A673 (cell line): Measurements from ENCODE around the gene EHMT1.

ENCODE experiments used
- EZH2 ChIP-seq: fragments of 200-600 bp; sonication (generic); IDR thresholded peaks from 2 replicates; pipeline ENCODE4 v1.6.1; 2017; ENCODE audit warnings: borderline replicate concordance, low read depth, mild to moderate bottlenecking, mixed read lengths, antibody characterized with exemption, low read length; ENCODE audit not compliant: poor library complexity, severe bottlenecking
- TF ChIP-seq, protein P1 (sequence below): fragments of 300-800, 200-600 bp; sonication (generic); conservative IDR thresholded peaks from 2 replicates; pipeline ENCODE4 v1.5.1; 2017; ENCODE audit warnings: low read depth, mild to moderate bottlenecking, antibody characterized with exemption, low read length, moderate library complexity, mixed read lengths

DNA sequence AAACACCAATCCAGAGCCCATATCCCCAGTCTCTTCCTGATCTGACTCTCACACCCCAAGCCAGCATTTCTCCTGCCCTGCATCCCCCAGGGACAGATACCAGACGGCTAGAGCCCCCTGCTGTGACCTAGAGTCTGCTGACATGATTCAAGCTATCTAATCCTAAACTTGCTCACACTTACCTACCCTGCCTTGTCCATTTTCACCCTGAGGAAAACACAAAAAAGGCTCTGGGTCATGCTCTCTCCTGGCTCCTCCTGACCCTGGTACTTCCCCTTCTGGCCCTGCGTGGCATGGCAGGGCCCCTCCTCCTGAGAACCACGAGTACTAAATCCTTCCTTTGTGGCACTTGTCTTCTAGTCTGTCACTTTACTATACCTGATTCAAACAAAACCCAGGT, 16.1 kb upstream of the EHMT1 start:
- no peak for TF ChIP-seq EZH2
- TF ChIP-seq, protein P1, sequence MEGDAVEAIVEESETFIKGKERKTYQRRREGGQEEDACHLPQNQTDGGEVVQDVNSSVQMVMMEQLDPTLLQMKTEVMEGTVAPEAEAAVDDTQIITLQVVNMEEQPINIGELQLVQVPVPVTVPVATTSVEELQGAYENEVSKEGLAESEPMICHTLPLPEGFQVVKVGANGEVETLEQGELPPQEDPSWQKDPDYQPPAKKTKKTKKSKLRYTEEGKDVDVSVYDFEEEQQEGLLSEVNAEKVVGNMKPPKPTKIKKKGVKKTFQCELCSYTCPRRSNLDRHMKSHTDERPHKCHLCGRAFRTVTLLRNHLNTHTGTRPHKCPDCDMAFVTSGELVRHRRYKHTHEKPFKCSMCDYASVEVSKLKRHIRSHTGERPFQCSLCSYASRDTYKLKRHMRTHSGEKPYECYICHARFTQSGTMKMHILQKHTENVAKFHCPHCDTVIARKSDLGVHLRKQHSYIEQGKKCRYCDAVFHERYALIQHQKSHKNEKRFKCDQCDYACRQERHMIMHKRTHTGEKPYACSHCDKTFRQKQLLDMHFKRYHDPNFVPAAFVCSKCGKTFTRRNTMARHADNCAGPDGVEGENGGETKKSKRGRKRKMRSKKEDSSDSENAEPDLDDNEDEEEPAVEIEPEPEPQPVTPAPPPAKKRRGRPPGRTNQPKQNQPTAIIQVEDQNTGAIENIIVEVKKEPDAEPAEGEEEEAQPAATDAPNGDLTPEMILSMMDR, result no peak
